NCI-H1930 (cell line): ENCODE data around the gene HLX.

Experiments used
- DNase-seq, 2 experiments: peaks; one replicate each; lab custom pipeline; 2025; lab: John Stamatoyannopoulos, UW

The HLX gene

GRCh38 chr1:220896092-220896491 is 16.8 kb downstream of the HLX start:
- no peak for DNase-seq

- no peak for DNase-seq
Measured at GRCh38 chr1:220900842-220901241, 21.6 kb downstream of the HLX start.

- no peak for DNase-seq
Measured at GRCh38 chr1:220901881-220902280, 22.6 kb downstream of the HLX start.

GRCh38 chr1:220902916-220903315 is 23.7 kb downstream of the HLX start:
- no peak for DNase-seq

- no peak for DNase-seq
Measured at GRCh38 chr1:220904876-220905275, 25.6 kb downstream of the HLX start.

- no peak for DNase-seq
Measured at GRCh38 chr1:220905650-220906560, 26.7 kb downstream of the HLX start.

GRCh38 chr1:220906561-220907334 is 27.5 kb downstream of the HLX start:
- no peak for DNase-seq

GRCh38 chr1:220908757-220909156 is 29.5 kb downstream of the HLX start:
- DNase-seq = no peak

GRCh38 chr1:220910021-220910420 is 30.8 kb downstream of the HLX start:
- no peak for DNase-seq

GRCh38 chr1:220914283-220915116 is 35.3 kb downstream of the HLX start:
- no peak for DNase-seq

GRCh38 chr1:220915117-220915440 is 35.8 kb downstream of the HLX start:
- no peak for DNase-seq

GRCh38 chr1:220915954-220916353 is 36.7 kb downstream of the HLX start:
- DNase-seq = no peak

GRCh38 chr1:220917101-220917500 is 37.9 kb downstream of the HLX start:
- DNase-seq = no peak

GRCh38 chr1:220917535-220918209 is 38.4 kb downstream of the HLX start:
- no peak for DNase-seq

- DNase-seq = peak in 1 of 2 experiments; percentile 11
Measured at GRCh38 chr1:220918285-220918951, 39.2 kb downstream of the HLX start.

- no peak for DNase-seq
Measured at GRCh38 chr1:220920967-220921366, 41.7 kb downstream of the HLX start.

GRCh38 chr1:220921498-220921897 is 42.3 kb downstream of the HLX start:
- no peak for DNase-seq

- DNase-seq = no peak
Measured at GRCh38 chr1:220921971-220922635, 42.9 kb downstream of the HLX start.

- no peak for DNase-seq
Measured at GRCh38 chr1:220922951-220923350, 43.7 kb downstream of the HLX start.

- DNase-seq = no peak
Measured at GRCh38 chr1:220924331-220924970, 45.2 kb downstream of the HLX start.
